Lung microvascular endothelial cell (primary cell): ENCODE measurements around the gene MIEF2. TPM values are rescaled to one million over a fixed set of nuclear protein-coding genes. Genes with fewer than 3 reads are reported as not detected.
A peak's percentile ranks its signal among the peaks of the same experiment; 100 is the strongest.
"Not testable (repeated sequence)": the region's sequence is repeated elsewhere in the genome, so short reads cannot be mapped to it uniquely, and the experiment has no call there.

ENCODE experiments used
- DNase-seq, 2 donors: peaks; one replicate each; pipeline versions ENCODE4 v3.0.0 to v3.0.0-alpha.2; 2010; ENCODE audit warnings: low read depth in 2 of 2
- total RNA-seq: library from RNA; depleted of rRNA; stranded (reverse); fragments of >200 nt; gene quantifications from 2 replicates; pipeline ENCODE4 v1.2.1, GENCODE V29; 2014

MIEF2 gene
- 8.1 and 10.3 TPM in 2 replicates for total RNA-seq

- peak; percentile 94 to 96 for DNase-seq
Measured at GRCh38 chr17:18260332-18261145, at the start of gene MIEF2. MIEF2 (plus strand) TSS chr17:18260662; CDS start chr17:18262721, 2,059 bp downstream.

GRCh38 chr17:18213666-18214270, 46.7 kb upstream of the MIEF2 start:
- no peak for DNase-seq

GRCh38 chr17:18216906-18217305, 43.6 kb upstream of the MIEF2 start:
- DNase-seq = not testable (repeated sequence)

- DNase-seq = peak; percentile 69 to 79
Measured at GRCh38 chr17:18217412-18218015, 42.9 kb upstream of the MIEF2 start.

GRCh38 chr17:18218756-18219415, 41.6 kb upstream of the MIEF2 start:
- peak in 1 of 2 donors; percentile 51 for DNase-seq

DNA sequence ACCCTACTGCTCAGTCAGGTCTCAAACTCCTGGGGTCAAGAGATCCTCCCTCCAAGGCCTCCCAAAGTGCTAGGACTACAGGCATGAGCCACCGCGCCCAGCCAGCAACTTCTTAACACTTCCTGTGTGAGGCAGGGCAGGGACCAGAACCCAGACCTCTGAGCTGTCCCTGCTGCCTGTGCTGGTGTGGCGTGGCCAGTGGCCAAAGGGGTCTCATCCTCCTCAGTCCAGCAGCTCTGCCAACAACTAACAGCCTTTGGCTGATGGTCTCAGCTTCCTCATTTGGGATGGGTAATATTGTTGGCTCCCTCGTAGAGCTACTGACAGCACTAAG, 36.4 kb upstream of the MIEF2 start:
- DNase-seq = no peak

- DNase-seq = no peak
Measured at GRCh38 chr17:18224387-18225120, 35.9 kb upstream of the MIEF2 start.

DNA sequence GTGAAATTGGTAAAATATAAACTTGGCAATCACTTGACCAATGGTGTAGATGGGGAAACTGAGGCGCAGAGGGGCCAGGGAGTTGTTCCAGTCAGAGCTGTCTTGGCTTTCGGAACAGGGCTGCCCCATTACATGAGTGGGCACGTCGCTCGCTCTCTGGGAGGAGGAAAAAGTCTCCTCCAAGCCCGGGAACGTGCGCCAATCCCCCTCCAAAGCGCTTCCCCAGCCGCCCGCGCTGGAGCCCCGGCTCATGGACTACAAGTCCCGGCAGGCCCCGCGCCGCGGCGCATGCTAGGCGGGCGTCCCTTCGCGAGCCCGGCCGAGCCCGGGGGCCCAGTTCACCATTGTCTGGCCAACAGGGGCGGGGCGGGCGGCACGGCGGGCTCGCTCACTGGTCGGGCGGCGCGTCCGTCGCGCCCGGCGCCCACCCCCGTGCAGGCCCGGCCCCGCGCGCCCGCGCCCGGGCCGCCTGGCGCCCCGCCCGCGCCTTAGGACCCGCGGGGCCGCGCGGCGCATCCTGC, 35.3 kb upstream of the MIEF2 start, which contains the start of gene LLGL1:
Gene LLGL1 (plus strand): TSS at position 515 of the 521 bp plus-strand sequence. CDS start 48 bp downstream, outside the sequence.
- DNase-seq = peak; percentile 96 to 97

DNA sequence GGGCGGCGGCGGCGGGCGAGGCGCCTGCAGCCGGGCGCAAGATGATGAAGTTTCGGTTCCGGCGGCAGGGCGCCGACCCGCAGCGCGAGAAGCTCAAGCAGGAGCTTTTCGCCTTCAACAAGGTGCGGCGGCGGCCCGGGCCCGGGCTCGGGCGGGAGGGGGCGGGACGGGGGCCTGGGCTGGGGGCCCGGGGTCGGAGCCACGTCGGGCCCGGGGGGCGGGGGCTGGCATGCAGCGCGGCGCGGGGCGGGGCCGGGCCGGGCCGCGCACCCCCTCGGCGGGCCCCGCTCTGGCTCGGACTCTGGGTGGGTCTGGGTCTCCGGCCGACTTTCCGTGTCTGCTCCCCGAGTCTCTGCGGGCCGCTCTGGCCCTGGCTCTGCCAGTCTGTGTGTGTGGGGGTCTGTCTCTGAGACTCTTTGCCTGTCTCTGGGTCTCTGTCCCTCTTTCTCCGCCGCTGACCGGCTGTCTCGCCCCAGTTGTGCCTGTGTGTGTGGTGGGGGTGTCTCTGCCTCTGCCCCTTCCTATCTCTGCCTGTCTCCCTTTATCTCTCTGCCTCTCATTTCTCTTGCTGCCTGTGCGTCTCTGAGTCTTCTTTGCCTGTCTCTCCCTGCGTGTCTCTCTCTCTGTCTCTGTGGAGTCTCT, 34.7 kb upstream of the MIEF2 start:
- DNase-seq = peak in 1 of 2 donors; percentile 29

DNA sequence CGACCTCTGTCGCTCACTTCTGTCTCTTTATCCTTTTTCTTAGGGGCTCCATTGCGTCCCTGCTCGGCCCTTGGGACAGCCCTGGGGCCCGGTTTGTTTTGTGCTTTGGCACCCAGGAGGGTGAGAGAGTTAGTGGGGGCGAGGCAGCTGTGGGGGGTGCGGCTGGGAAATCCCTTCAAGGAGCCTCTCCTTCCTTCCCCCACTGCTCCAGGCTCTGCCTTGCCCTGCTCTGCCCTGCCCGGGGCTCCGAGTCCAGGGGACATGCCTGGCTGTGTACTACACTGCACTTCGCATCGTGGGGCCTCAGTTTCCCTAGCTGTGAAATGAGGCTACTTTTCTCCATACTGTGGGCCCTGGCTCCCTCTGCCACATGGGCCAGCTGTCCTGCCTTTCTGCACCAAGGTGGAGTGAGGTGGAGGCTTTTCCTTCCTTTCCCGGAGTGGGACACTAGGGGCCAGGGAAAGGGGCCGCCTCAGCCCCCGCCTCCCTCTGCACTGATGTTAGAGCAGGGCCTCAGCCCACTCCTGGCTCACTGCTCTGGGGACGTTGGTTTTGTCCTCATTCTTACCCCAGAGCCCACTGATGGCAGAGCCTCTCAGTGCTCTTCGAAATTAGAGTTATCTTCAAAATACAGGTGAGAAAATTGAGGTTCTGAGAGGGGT, 34.0 kb upstream of the MIEF2 start:
- peak in 1 of 2 donors; percentile 20 for DNase-seq

- no peak for DNase-seq
Measured at GRCh38 chr17:18227635-18228034, 32.8 kb upstream of the MIEF2 start.

- no peak for DNase-seq
Measured at GRCh38 chr17:18228176-18228682, 32.2 kb upstream of the MIEF2 start.

- DNase-seq = no peak
Measured at GRCh38 chr17:18229254-18229653, 31.2 kb upstream of the MIEF2 start.

- no peak for DNase-seq
Measured at GRCh38 chr17:18229771-18230170, 30.7 kb upstream of the MIEF2 start.

DNA sequence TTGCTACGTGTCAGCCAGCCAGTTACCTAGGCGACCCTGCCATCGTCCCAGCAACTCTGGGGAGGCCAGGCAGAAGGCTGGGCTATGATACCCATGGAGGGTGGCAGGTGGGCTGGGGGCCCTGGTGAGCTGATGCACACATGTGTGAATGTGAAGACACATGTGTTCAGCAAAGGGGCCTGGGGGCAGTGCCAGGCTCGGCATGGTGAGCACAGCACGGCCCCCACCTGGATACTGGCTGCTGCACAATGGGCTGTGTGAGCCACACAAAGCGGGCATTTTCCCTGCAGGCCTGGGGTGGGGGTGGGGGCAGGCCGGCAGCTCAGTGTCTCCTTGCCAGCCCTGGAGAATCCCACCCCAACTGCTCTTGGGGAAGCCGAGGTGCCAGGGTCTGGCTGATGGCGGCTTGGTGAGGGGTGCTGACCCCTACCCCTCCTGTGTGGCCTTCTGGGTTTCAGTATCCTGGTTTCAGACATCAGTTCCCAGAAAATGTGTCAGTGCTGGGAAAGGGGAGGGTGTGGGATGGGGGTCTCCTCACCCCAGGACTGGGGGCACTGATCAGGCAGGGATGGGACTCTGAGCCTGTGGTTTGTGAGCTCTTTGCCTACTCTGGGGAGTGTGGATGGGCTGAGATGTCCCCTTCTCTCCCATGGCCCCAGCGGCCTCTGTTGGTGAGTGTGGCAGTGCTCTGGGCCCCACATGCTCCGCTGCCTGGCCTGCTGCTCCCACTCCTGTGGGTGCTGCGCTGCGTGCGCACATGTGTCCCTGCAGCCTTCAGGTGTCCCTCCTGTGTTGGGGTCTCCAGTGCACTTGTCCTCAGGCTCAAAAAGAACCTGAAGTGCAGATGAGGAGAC, 29.9 kb upstream of the MIEF2 start:
- no peak for DNase-seq

GRCh38 chr17:18231164-18231563, 29.3 kb upstream of the MIEF2 start:
- DNase-seq = no peak

DNA sequence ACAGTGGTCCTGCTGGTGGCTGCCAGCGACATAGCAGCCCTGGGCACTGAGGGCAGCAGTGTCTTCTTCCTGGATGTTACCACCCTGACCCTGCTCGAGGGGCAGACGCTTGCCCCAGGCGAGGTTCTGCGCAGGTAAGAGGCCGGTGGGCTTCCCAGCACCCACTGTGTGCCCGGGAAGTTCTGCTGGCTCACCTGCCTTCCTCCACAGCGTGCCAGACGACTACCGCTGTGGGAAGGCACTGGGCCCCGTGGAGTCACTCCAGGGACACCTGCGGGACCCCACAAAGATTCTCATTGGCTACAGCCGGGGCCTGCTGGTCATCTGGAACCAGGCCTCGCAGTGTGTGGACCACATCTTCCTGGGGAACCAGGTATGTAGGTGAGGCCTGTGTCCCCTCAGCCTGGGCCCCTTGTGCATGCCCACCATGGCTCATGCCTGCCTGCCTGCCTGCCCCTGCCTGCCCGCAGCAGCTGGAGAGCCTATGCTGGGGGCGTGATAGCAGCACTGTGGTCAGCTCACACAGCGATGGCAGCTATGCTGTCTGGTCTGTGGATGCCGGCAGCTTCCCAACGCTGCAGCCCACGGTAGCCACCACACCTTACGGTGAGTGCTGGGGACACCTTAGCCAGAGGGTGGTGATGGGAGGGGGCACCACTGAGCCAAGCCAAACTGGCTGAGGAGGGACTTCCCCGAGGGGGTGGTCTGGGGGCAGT, 26.5 kb upstream of the MIEF2 start:
- DNase-seq = no peak

DNA sequence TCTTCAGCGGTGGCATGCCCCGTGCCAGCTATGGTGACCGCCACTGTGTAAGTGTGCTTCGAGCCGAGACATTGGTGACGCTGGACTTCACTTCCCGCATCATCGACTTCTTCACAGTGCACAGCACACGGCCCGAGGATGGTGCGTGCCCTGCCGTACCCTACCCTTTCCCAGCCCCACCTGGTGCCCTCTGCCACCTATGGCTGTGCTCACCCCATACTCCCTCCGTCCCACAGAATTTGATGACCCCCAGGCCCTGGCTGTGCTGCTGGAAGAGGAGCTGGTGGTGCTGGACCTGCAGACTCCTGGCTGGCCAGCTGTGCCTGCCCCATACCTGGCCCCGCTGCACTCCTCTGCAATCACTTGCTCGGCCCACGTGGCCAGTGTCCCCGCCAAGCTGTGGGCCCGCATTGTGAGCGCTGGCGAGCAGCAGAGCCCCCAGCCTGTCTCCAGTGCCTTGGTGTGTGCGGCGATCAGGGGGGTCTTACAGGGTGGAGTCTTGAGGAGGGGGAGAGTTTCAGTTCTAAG, 25.5 kb upstream of the MIEF2 start:
- no peak for DNase-seq
